DOHH2 (cell line): ENCODE measurements around the gene CTAG2.
"Not testable (repeated sequence)": the region's sequence is repeated elsewhere in the genome, so short reads cannot be mapped to it uniquely, and the experiment has no call there.

Source experiments
- H3F3A ChIP-seq: fragments of 200-600 bp; sonication (generic), shearing (Covaris generic); 2 replicates; pipeline ENCODE4 v1.6.0; 2016; ENCODE audit warnings: antibody characterized with exemption, mild to moderate bottlenecking; ENCODE audit not compliant: control insufficient read depth, insufficient read depth
- H3K27ac ChIP-seq: fragments of 200-600 bp; sonication (generic); 2 replicates; pipeline ENCODE4 v1.5.1; 2014; ENCODE audit warnings: low read depth, mild to moderate bottlenecking, low read length, moderate library complexity
- H3K27me3 ChIP-seq: fragments of 200-600 bp; sonication (generic); 2 replicates; pipeline ENCODE4 v1.6.1; 2014; ENCODE audit warnings: mild to moderate bottlenecking, low read length, mixed read lengths; ENCODE audit not compliant: control insufficient read depth
- H3K36me3 ChIP-seq: fragments of 200-600 bp; sonication (generic); 2 replicates; pipeline ENCODE4 v1.6.1; 2014; ENCODE audit warnings: mild to moderate bottlenecking, low read length, moderate library complexity, mixed read lengths; ENCODE audit not compliant: control insufficient read depth
- H3K4me1 ChIP-seq: fragments of 200-600 bp; sonication (generic); 2 replicates; pipeline ENCODE4 v1.6.1; 2014; ENCODE audit warnings: mild to moderate bottlenecking, low read length, mixed read lengths; ENCODE audit not compliant: control insufficient read depth
- H3K4me2 ChIP-seq: fragments of 200-600 bp; sonication (generic); 2 replicates; pipeline ENCODE4 v1.6.0; 2014; ENCODE audit warnings: mild to moderate bottlenecking, low read length, moderate library complexity
- H3K4me3 ChIP-seq: fragments of 200-600 bp; sonication (generic); 2 replicates; pipeline ENCODE4 v1.5.1; 2014; ENCODE audit warnings: mild to moderate bottlenecking, low read length, mixed read lengths
- H3K79me2 ChIP-seq: fragments of 200-600 bp; sonication (generic); 2 replicates; pipeline ENCODE4 v1.6.1; 2014; ENCODE audit warnings: mild to moderate bottlenecking, low read length, mixed read lengths; ENCODE audit not compliant: control insufficient read depth
- H3K9me2 ChIP-seq: fragments of 200-600 bp; sonication (generic); replicated peaks from 2 replicates; pipeline ENCODE4 v1.6.1; 2014; ENCODE audit warnings: mild to moderate bottlenecking, low read length, mixed read lengths; ENCODE audit not compliant: control insufficient read depth
- H3K9me3 ChIP-seq: fragments of 200-600 bp; sonication (generic); 2 replicates; pipeline ENCODE4 v1.6.1; 2014; ENCODE audit warnings: antibody characterized with exemption, low read length, mixed read lengths; ENCODE audit not compliant: control insufficient read depth, insufficient read depth
- H4K20me1 ChIP-seq: fragments of 200-600 bp; sonication (generic); 2 replicates; pipeline ENCODE4 v1.6.0; 2014; ENCODE audit warnings: low read depth, mild to moderate bottlenecking, antibody characterized with exemption, low read length, moderate library complexity; ENCODE audit not compliant: control insufficient read depth, insufficient read depth
- CTCF ChIP-seq: fragments of 200-600 bp; sonication (generic); IDR thresholded peaks from one replicate; pipeline ENCODE4 v1.5.1; 2014; ENCODE audit warnings: antibody characterized with exemption, mild to moderate bottlenecking, low read depth, low read length; ENCODE audit not compliant: poor library complexity, severe bottlenecking
- EZH2phosphoT487 ChIP-seq: fragments of 200-600 bp; sonication (generic); IDR thresholded peaks from 2 replicates; pipeline ENCODE4 v1.6.1; 2017; ENCODE audit warnings: borderline replicate concordance, mild to moderate bottlenecking, antibody characterized with exemption, low read length, moderate library complexity, mixed read lengths

CTAG2 gene

GRCh38 chrX:154607976-154608375, 45.4 kb downstream of the CTAG2 start:
- not testable (repeated sequence) for H3K27me3 ChIP-seq, H3K79me2 ChIP-seq, H3F3A ChIP-seq, H3K27ac ChIP-seq, H3K4me3 ChIP-seq, H3K9me2 ChIP-seq, H4K20me1 ChIP-seq, H3K36me3 ChIP-seq, H3K4me2 ChIP-seq, H3K9me3 ChIP-seq, H3K4me1 ChIP-seq

GRCh38 chrX:154607370-154607769, 46.0 kb downstream of the CTAG2 start:
- no peak overlapping the region for H3K4me2 ChIP-seq
- TF ChIP-seq CTCF (no peak), EZH2phosphoT487 (no peak)
- no peaks in the 10 kb centered on the region for H3K27me3 ChIP-seq
- no peak overlapping the region for H3K27ac ChIP-seq
- H3K9me2 ChIP-seq = no peaks in the 10 kb centered on the region
- no peaks in the 10 kb centered on the region for H4K20me1 ChIP-seq
- no peaks in the 10 kb centered on the region for H3K4me1 ChIP-seq
- H3K9me3 ChIP-seq = no peaks in the 10 kb centered on the region
- H3K4me3 ChIP-seq = no peak overlapping the region
- H3K79me2 ChIP-seq = no peaks in the 10 kb centered on the region
- no peaks in the 10 kb centered on the region for H3F3A ChIP-seq
- H3K36me3 ChIP-seq = no peaks in the 10 kb centered on the region

GRCh38 chrX:154605566-154605965, 47.8 kb downstream of the CTAG2 start:
- H3K36me3 ChIP-seq = no peaks in the 10 kb centered on the region
- TF ChIP-seq EZH2phosphoT487 = no peak
- TF ChIP-seq CTCF = no peak
- H3K4me2 ChIP-seq = no peak overlapping the region
- no peaks in the 10 kb centered on the region for H3K9me2 ChIP-seq
- no peaks in the 10 kb centered on the region for H3K4me1 ChIP-seq
- no peaks in the 10 kb centered on the region for H4K20me1 ChIP-seq
- no peaks in the 10 kb centered on the region for H3K9me3 ChIP-seq
- no peaks in the 10 kb centered on the region for H3K79me2 ChIP-seq
- no peaks in the 10 kb centered on the region for H3K27me3 ChIP-seq
- no peak overlapping the region for H3K27ac ChIP-seq
- H3K4me3 ChIP-seq = no peak overlapping the region
- H3F3A ChIP-seq = no peaks in the 10 kb centered on the region

GRCh38 chrX:154603438-154604430, 49.6 kb downstream of the CTAG2 start:
- Histone ChIP-seq H3K36me3 (no peaks in the 10 kb centered on the region), H4K20me1 (no peaks in the 10 kb centered on the region), H3K9me3 (no peaks in the 10 kb centered on the region), H3K4me2 (no peak overlapping the region), H3K79me2 (no peaks in the 10 kb centered on the region), H3K4me1 (no peaks in the 10 kb centered on the region), H3K9me2 (no peaks in the 10 kb centered on the region), H3K4me3 (no peak overlapping the region), H3K27me3 (no peaks in the 10 kb centered on the region), H3K27ac (no peak overlapping the region), H3F3A (no peaks in the 10 kb centered on the region)
- TF ChIP-seq CTCF (no peak), EZH2phosphoT487 (no peak)
